IMR-90 (cell line): ENCODE measurements around the gene ABI3BP. TPM values are rescaled to one million over a fixed set of nuclear protein-coding genes. Genes with fewer than 3 reads are reported as not detected.
A peak's percentile ranks its signal among the peaks of the same experiment; 100 is the strongest.

ENCODE experiments used
- ATAC-seq: fragments of 200-7000 bp; cut with Tn5 transposase; 2 replicates; pipeline ENCODE4 v1.9.1; 2020; ENCODE audit warnings: low read depth, mild to moderate bottlenecking, moderate library complexity
- BruUV-seq: library from RNA; stranded (reverse); fragments of 400-500 nt; replicated peaks from 2 replicates; lab custom pipeline; 2021; lab: Mats Ljungman, UMichigan
- CTCF ChIA-PET: fragments of 300-600 bp; formaldehyde crosslinking; extraction: SDS; loops from one replicate; lab custom pipeline; 2021; ENCODE audit warnings: antibody characterized with exemption; lab: Yijun Ruan, JAX
- POLR2A ChIA-PET: fragments of 300-600 bp; sonication (Branson Sonifier 250); formaldehyde crosslinking; loops from one replicate; lab custom pipeline; 2022; ENCODE audit warnings: antibody characterized with exemption; ENCODE audit not compliant: unreplicated experiment; lab: Charles Lee
- DNase-seq: peaks from one replicate; pipeline ENCODE4 v3.0.0; 2013
- H2AFZ ChIP-seq: replicated peaks from 2 replicates; pipeline ENCODE3; 2013; ENCODE audit warnings: low read length, mild to moderate bottlenecking; ENCODE audit not compliant: poor library complexity
- H2AK5ac ChIP-seq: 2 replicates; pipeline ENCODE4 v1.6.1; 2013; ENCODE audit warnings: low read depth, low read length, inconsistent platforms
- H2AK9ac ChIP-seq: replicated peaks from 2 replicates; pipeline ENCODE3; 2013; ENCODE audit warnings: mild to moderate bottlenecking, low read depth, low read length, moderate library complexity; ENCODE audit not compliant: poor library complexity
- H2BK120ac ChIP-seq: 2 replicates; pipeline ENCODE4 v1.6.1; 2013; ENCODE audit warnings: low read depth, low read length, inconsistent platforms
- H2BK15ac ChIP-seq: 3 replicates; pipeline ENCODE4 v1.6.1; 2013; ENCODE audit warnings: low read depth, low read length, inconsistent platforms
- H2BK20ac ChIP-seq: 2 replicates; pipeline ENCODE4 v1.6.1; 2013; ENCODE audit warnings: low read depth, mild to moderate bottlenecking, inconsistent platforms, low read length, moderate library complexity
- H2BK5ac ChIP-seq: 2 replicates; pipeline ENCODE4 v1.6.1; 2013; ENCODE audit warnings: mild to moderate bottlenecking, low read depth, low read length, inconsistent platforms; ENCODE audit not compliant: poor library complexity, severe bottlenecking
- H3K14ac ChIP-seq: replicated peaks from 2 replicates; pipeline ENCODE4 v1.6.1; 2013; ENCODE audit warnings: low read depth, low read length, inconsistent platforms
- H3K18ac ChIP-seq: 2 replicates; pipeline ENCODE4 v1.6.1; 2013; ENCODE audit warnings: low read depth, low read length, control low read depth
- H3K23ac ChIP-seq: 2 replicates; pipeline ENCODE4 v1.6.1; 2013; ENCODE audit warnings: low read depth, low read length, inconsistent platforms
- H3K27ac ChIP-seq: 2 replicates; pipeline ENCODE4 v1.5.1; 2013; ENCODE audit warnings: mild to moderate bottlenecking, control low read depth, low read length; ENCODE audit not compliant: insufficient read depth
- H3K27me3 ChIP-seq: 2 replicates; pipeline ENCODE4 v1.6.1; 2013; ENCODE audit warnings: low read length; ENCODE audit not compliant: control insufficient read depth, insufficient read depth
- H3K36me3 ChIP-seq: 2 replicates; pipeline ENCODE4 v1.6.1; 2013; ENCODE audit warnings: low read length, mixed read lengths; ENCODE audit not compliant: control insufficient read depth, insufficient read depth
- H3K4ac ChIP-seq: 2 replicates; pipeline ENCODE4 v1.6.1; 2013; ENCODE audit warnings: low read depth, low read length, inconsistent platforms
- H3K4me1 ChIP-seq: 2 replicates; pipeline ENCODE4 v1.6.1; 2013; ENCODE audit warnings: low read length, mixed read lengths; ENCODE audit not compliant: control insufficient read depth, insufficient read depth
- H3K4me2 ChIP-seq: 2 replicates; pipeline ENCODE4 v1.6.1; 2013; ENCODE audit warnings: low read depth, mild to moderate bottlenecking, control low read depth, low read length, moderate library complexity
- H3K4me3 ChIP-seq: 2 replicates; pipeline ENCODE4 v1.5.1; 2013; ENCODE audit warnings: low read depth, mild to moderate bottlenecking, control low read depth, low read length, moderate library complexity; ENCODE audit not compliant: insufficient read depth
- H3K56ac ChIP-seq: 2 replicates; pipeline ENCODE4 v1.6.1; 2013; ENCODE audit warnings: low read length, inconsistent platforms; ENCODE audit not compliant: insufficient read depth; ENCODE audit errors: extremely low read depth
- H3K79me1 ChIP-seq, 2 experiments: 2 replicates each; pipeline ENCODE4 v1.6.1; 2013; ENCODE audit warnings: low read length in 2 of 2, inconsistent platforms in 1 of 2, low read depth in 1 of 2
- H3K9ac ChIP-seq: 2 replicates; pipeline ENCODE4 v1.6.1; 2013; ENCODE audit warnings: low read depth, low read length, control low read depth
- H3K9me1 ChIP-seq: 2 replicates; pipeline ENCODE4 v1.6.1; 2013; ENCODE audit warnings: low read length, inconsistent platforms; ENCODE audit not compliant: insufficient read depth
- H3K9me3 ChIP-seq: 2 replicates; pipeline ENCODE4 v1.6.1; 2013; ENCODE audit warnings: low read length; ENCODE audit not compliant: control insufficient read depth, insufficient read depth
- H4K20me1 ChIP-seq: 2 replicates; pipeline ENCODE4 v1.6.1; 2013; ENCODE audit warnings: low read length, inconsistent platforms; ENCODE audit not compliant: insufficient read depth
- H4K5ac ChIP-seq: 2 replicates; pipeline ENCODE4 v1.6.1; 2013; ENCODE audit warnings: mild to moderate bottlenecking, low read depth, low read length, control low read depth
- H4K8ac ChIP-seq, 2 experiments: 2 replicates each; pipeline ENCODE4 v1.6.1; 2013; ENCODE audit warnings: low read depth in 2 of 2, low read length in 2 of 2, control low read depth in 1 of 2, inconsistent platforms in 1 of 2
- H4K91ac ChIP-seq: 2 replicates; pipeline ENCODE4 v1.6.1; 2013; ENCODE audit warnings: low read depth, low read length, inconsistent platforms; ENCODE audit not compliant: insufficient read depth
- BHLHE40 ChIP-seq: fragments of 150-350 bp; IDR thresholded peaks from 2 replicates; pipeline ENCODE4 v1.6.1; 2016; ENCODE audit warnings: mild to moderate bottlenecking, low read depth, low read length
- CTCF ChIP-seq: conservative IDR thresholded peaks from 2 replicates; pipeline ENCODE4 v1.5.1; 2012; ENCODE audit warnings: mild to moderate bottlenecking, low read depth, low read length, improper control_type of control experiment
- MAZ ChIP-seq: IDR thresholded peaks from 2 replicates; pipeline ENCODE4 v1.6.1; 2012; ENCODE audit warnings: low read depth, mild to moderate bottlenecking, low read length, improper control_type of control experiment, moderate library complexity, borderline replicate concordance
- MXI1 ChIP-seq: IDR thresholded peaks from 2 replicates; pipeline ENCODE4 v1.6.1; 2012; ENCODE audit warnings: low read depth, mild to moderate bottlenecking, low read length, moderate library complexity, borderline replicate concordance
- RAD21 ChIP-seq: IDR thresholded peaks from 2 replicates; pipeline ENCODE4 v1.6.1; 2012; ENCODE audit warnings: low read length, improper control_type of control experiment
- RCOR1 ChIP-seq: IDR thresholded peaks from 2 replicates; pipeline ENCODE4 v1.6.1; 2012; ENCODE audit warnings: mild to moderate bottlenecking, low read length, improper control_type of control experiment; ENCODE audit not compliant: insufficient replicate concordance
- RFX5 ChIP-seq: IDR thresholded peaks from 2 replicates; pipeline ENCODE4 v1.8.0; 2012; ENCODE audit warnings: low read depth, mild to moderate bottlenecking, low read length, moderate library complexity
- SMC3 ChIP-seq: fragments of 150-350 bp; IDR thresholded peaks from 2 replicates; pipeline ENCODE4 v1.6.1; 2016; ENCODE audit warnings: low read depth, mild to moderate bottlenecking, antibody characterized with exemption, low read length, moderate library complexity
- WGBS, 2 experiments: methylation state at CpG; one replicate each; pipeline versions ENCODE4 v1.1.5 to v1.1.7; 2013; ENCODE audit warnings: missing lambda C conversion rate in 2 of 2; ENCODE audit not compliant: insufficient read length in 1 of 2; ENCODE audit errors: extremely low coverage in 2 of 2; 5-methylcytosine and 5-hydroxymethylcytosine counted together
- dilution Hi-C: fragments of 300-500 bp; cut with HindIII; formaldehyde crosslinking; loops from one replicate; pipeline ENCODE4 v1.14.3; 2018; ENCODE audit warnings: low sequenced_read_pairs; ENCODE audit not compliant: unreplicated experiment
- in situ Hi-C: fragments of 300-500 bp; cut with MboI; formaldehyde crosslinking; loops from 3 replicates; pipeline ENCODE4 v1.14.3; 2019; ENCODE audit warnings: low sequenced_read_pairs, inconsistent platforms, mixed read lengths
- intact Hi-C: fragments of 100-400 bp; cut with micrococcal nuclease; formaldehyde crosslinking; loops from 2 replicates; pipeline ENCODE4 v1.10.0; 2022
- polyA plus RNA-seq, 3 experiments: library from polyadenylated mRNA; depleted of rRNA; stranded (reverse); fragments of >200 nt; gene quantifications; 2 replicates each; pipeline ENCODE4 v1.2.3, GENCODE V29; 2012; ENCODE audit warnings: low replicate concordance in 1 of 3
- total RNA-seq: library from RNA; depleted of rRNA; stranded (reverse); fragments of >200 nt; gene quantifications from 2 replicates; pipeline ENCODE4 v1.2.3, GENCODE V29; 2012
- TF ChIP-seq, protein P1 (sequence below): fragments of 150-350 bp; IDR thresholded peaks from 2 replicates; pipeline ENCODE4 v1.6.1; 2017; ENCODE audit warnings: mild to moderate bottlenecking, antibody characterized with exemption, low read length, low read depth
- TF ChIP-seq, protein P2 (sequence below): fragments of 150-350 bp; IDR thresholded peaks from 2 replicates; pipeline ENCODE4 v1.6.1; 2016; ENCODE audit warnings: low read depth, mild to moderate bottlenecking, low read length, moderate library complexity, borderline replicate concordance

ABI3BP gene
- total and polyA plus RNA-seq, 2 of the 4 experiments (the other 2 are of a cell fraction): 3.0 to 26.7 TPM

DNA sequence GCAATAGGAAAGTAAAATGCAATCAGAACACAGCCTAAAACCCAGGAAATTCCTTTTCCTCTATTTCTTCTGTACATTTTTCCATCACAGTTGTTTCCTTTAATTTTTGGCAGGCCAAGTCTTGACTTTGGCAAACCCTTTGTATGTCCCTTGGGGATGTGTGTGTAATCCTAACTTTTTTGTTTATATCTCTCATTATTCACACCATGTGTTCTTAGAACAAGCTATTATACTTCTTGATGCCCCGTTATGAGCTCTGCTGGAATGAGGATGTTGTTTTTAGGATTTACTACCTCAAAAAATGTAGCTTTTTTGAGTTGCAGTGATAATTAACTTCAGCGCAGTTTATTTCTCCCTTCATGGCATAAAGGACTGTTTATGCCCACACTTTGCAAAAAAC lies 123.4 kb downstream of the ABI3BP start:
- intact Hi-C loops (loop anchor here (5.0 to 10.0 kb wide), 2 partner anchors 57 to 255 kb away; no protein-coding TSS in a partner anchor), in situ Hi-C loops (no loop called here), dilution Hi-C loops (no loop called here)
- H2AFZ ChIP-seq: no peak overlapping the region
- BruUV-seq: no TSS peak
- no peak overlapping the region for H2AK9ac ChIP-seq
- ATAC-seq: peak; percentile 27; the same call in 1 of the 2 replicates
- H4K8ac ChIP-seq: no peak overlapping the region
- no peaks in the 10 kb centered on the region for H3K9me3 ChIP-seq
- H3K56ac ChIP-seq: no peak overlapping the region
- TF ChIP-seq CTCF: no peak
- no peak for TF ChIP-seq SMC3
- TF ChIP-seq BHLHE40: no peak
- no peak for TF ChIP-seq MXI1
- TF ChIP-seq, protein P1, sequence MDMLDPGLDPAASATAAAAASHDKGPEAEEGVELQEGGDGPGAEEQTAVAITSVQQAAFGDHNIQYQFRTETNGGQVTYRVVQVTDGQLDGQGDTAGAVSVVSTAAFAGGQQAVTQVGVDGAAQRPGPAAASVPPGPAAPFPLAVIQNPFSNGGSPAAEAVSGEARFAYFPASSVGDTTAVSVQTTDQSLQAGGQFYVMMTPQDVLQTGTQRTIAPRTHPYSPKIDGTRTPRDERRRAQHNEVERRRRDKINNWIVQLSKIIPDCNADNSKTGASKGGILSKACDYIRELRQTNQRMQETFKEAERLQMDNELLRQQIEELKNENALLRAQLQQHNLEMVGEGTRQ: no peak
- no peak for TF ChIP-seq MAZ
- no peak for TF ChIP-seq RAD21
- TF ChIP-seq RFX5: no peak
- TF ChIP-seq, protein P2, sequence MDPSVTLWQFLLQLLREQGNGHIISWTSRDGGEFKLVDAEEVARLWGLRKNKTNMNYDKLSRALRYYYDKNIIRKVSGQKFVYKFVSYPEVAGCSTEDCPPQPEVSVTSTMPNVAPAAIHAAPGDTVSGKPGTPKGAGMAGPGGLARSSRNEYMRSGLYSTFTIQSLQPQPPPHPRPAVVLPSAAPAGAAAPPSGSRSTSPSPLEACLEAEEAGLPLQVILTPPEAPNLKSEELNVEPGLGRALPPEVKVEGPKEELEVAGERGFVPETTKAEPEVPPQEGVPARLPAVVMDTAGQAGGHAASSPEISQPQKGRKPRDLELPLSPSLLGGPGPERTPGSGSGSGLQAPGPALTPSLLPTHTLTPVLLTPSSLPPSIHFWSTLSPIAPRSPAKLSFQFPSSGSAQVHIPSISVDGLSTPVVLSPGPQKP: no peak
- no peak for TF ChIP-seq RCOR1
- no peak overlapping the region for H3K4ac ChIP-seq
- no peak overlapping the region for H3K4me2 ChIP-seq
- H2BK20ac ChIP-seq: no peak overlapping the region
- no peak overlapping the region for H2AK5ac ChIP-seq
- no peak overlapping the region for H3K27ac ChIP-seq
- H3K9ac ChIP-seq: no peak overlapping the region
- peak; percentile 29 for DNase-seq
- H3K4me1 ChIP-seq: no peaks in the 10 kb centered on the region
- no peaks in the 10 kb centered on the region for H3K79me1 ChIP-seq
- H4K91ac ChIP-seq: no peak overlapping the region
- H4K20me1 ChIP-seq: no peaks in the 10 kb centered on the region
- H2BK120ac ChIP-seq: no peak overlapping the region
- H3K23ac ChIP-seq: no peak overlapping the region
- H4K5ac ChIP-seq: no peak overlapping the region
- no peak overlapping the region for H3K18ac ChIP-seq
- no CpG with 5 or more reads among the region's 2 CpGs for WGBS, 2 experiments
- H3K14ac ChIP-seq: no peak overlapping the region
- peaks cover 2% of the 10 kb centered on the region; the same call in 1 of the 2 replicates for H3K27me3 ChIP-seq
- H3K36me3 ChIP-seq: no peaks in the 10 kb centered on the region
- no peak overlapping the region for H2BK15ac ChIP-seq
- POLR2A ChIA-PET: no interaction called here
- H3K9me1 ChIP-seq: no peaks in the 10 kb centered on the region
- no peak overlapping the region for H3K4me3 ChIP-seq
- CTCF ChIA-PET: interaction anchor here (0.6 kb wide), 1 partner anchor 740 kb away, joined by 3 read pairs; no protein-coding TSS in a partner anchor
- no peak overlapping the region for H2BK5ac ChIP-seq
